HG03571 (cell line): ENCODE data around the gene KRT13.

Source experiments
- ATAC-seq: cut with Tn5 transposase; IDR thresholded peaks from one replicate; pipeline ENCODE4 v1.9.1; 2021; ENCODE audit not compliant: unreplicated experiment

The KRT13 gene

DNA sequence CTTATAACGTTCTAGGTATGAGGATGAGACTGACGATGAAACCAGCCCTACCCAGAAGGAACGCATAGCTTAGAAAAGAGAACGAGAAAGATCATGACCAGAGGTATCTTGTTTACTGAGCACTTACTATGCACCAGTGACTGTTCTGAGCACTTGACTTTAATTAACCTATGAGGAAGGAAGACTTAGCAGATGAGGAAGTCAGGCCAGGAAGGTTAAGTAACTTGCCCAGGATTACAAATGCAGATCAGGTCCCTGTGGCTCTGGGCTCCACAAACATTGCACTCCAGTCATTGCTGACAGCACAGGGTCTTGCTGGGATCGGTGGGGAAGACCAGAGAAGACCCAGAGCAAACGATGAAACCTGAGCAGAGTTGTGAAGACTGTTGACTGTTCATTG lies 7.1 kb downstream of the KRT13 start:
- no peak for ATAC-seq

DNA sequence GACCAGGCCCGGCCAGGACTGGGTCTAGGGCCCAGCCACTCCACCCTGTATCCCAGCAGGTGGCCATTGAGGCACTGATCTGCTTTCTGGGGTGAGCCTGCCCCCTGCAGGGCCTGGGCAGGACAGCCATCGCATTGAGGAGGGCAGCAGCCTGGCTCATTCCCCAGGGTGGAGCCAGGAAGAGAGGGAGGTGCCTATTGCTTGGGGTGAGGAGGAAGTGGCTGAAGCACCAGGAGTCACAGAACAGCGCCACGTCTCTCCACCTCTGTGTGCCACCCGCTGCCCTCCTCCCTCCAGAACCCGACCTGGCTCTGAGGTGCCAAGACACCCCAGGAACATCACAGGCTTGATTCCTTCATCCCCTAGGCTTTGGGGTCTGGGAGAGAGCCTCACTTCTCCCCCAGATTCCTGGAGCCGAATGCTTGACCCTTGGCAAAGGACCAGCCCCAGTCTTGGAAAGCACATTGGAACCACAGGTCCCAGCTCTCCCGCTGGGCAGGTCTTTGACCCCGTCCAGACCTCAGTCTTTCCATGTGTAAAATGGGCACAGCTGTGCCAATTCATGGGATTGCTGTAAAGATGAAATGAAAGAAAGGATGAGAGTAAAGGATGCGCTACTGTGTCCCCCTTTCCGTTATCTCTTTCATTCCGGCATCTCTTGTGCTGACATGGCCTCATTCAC lies 8.5 kb downstream of the KRT13 start:
- ATAC-seq, result peak; percentile 51

DNA sequence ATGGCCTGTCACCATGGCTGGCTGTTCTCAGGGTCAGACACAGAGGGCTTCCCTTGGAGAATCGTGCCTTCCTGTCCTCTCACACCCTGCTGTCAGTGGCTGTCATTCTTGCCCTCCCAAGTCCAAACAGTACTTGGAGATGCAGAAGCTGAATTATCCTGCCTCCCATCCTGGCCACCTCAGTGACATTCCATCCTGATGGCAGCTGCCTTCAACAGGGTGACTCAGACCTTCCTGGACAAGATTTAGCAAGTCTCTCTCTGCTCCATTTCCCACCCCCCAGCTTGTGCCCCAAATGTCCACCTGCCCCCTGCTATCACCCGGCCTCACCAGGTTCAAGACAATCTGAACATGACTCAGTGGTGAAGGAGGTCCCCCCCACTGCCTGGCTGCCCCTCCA lies 10.9 kb downstream of the KRT13 start:
- no peak for ATAC-seq

DNA sequence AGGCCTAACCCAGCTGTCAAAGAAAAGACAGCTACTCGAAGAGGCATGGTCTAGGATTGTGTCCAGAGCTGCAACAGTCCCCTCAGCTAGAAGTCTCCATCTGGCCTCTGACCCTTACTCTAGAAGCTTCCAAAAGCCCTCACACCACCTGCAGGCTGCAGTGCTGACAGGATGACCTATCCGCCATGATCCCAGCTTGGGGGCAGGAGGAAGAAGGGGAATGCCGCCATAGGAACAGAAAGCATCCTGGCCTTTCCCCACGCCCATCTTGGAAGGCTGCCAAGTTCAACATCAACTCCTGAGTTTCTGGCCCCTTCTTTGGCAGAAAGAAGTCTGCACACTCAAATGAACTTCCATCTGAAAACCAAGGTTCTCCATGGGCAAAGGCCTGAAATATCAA lies 12.6 kb downstream of the KRT13 start:
- ATAC-seq, result no peak

DNA sequence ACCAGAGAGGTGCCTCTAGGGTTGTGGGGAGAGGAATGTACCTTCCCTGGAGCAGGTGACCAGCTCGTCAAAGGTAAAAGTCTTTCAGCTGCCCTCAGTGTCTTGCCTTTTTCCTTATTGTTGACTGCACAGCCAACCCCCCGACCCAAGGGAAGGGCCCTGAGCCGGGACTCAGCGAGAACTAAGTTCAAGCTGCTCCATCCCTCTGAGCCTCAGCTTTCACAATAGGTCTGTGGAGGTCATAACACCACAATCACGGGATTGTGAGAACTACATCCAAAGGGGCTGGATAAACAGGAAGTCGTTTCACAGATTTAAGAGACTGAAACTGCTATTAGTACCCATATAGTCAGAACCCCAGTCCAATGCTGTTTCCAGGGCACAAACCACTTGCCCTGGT lies 13.1 kb downstream of the KRT13 start:
- no peak for ATAC-seq

DNA sequence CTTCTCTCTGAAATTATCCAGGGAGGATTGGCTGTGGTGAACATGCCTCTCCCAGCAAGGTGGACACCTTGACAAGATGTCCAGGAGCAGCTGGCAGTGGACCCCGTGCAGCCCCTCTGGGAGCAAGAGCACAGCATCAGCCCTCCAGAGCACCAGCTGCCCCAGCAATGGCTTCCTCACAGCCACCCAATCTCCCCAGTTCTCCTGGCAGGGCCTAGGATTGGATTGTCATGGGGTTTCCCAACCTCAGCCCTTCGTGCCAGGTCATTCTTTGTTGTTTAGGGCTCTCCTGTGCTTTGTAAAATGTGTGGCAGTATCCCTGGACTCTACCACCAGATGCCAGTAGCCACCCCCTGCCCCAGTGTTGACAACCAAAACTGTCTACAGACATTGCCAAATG lies 13.9 kb downstream of the KRT13 start:
- no peak for ATAC-seq

DNA sequence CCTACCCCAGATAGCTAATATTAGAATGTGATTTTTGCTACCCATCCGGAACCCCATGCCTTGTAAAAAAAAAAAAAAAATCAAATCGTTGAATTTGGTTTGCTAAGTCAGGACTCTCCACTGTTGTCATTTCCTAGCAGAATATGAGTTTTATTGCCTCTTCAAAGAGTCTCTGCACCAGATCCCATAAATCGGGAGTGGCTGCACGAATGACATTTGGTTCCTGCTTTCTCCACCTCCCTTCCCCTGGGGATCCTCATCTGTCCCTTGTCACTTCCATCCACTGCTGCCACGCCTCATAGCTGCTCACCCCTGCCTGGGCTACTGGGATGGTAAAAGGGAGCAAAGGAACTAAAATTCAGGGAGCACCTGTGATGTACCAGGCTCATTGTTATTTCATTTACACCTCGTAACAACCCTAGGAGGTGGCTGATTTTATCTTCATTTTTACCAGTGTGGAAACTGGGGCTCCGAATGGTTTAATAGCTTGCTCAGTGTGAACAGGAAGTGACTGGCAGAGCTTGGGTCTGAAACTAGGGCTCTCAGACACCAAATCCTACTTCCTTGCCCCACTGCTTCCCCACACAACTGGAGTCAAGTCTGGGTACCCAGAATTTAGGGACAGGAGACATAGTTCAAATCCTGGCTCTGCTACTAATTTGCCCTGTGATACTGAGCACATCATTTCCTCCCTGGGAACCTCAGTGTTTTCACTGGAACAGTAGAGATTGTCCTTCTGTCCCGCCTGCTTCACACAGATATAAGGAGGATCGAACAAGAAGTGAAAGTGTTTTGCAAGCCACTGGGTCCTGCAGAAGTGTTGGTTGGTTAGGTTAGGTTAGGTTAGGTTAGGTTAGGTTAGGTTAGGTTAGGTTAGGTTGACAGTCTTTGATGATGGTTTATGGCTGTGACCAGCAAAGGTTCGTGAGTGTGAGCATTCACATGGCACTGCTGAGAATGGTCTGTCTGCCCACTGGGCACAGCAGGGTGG lies 15.1 kb downstream of the KRT13 start:
- ATAC-seq, result no peak

DNA sequence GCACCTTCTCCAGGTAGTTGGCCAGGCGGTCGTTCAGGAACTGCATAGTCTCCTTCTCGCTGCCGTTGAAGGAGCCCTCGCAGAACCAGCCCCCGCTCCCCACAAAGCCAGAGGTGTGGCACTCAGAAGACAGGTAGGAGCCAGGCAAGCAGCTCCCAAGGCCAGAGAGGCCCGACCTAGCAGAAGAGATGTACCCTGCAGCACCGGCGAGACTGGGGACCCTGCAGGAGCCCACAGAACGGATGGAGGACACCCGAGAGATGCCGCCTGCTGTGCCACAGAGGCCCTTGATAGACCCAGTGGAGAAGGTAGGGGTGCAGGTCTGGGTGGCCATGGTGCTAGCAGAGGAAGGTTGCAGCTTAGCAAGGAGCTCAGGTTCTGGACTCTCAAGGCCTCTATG lies 15.9 kb downstream of the KRT13 start, which contains the start of gene KRT36:
KRT36 (minus strand) TSS at position 380 of the 400 bp plus-strand sequence; CDS start at position 334, 46 bp downstream.
- ATAC-seq, result no peak

DNA sequence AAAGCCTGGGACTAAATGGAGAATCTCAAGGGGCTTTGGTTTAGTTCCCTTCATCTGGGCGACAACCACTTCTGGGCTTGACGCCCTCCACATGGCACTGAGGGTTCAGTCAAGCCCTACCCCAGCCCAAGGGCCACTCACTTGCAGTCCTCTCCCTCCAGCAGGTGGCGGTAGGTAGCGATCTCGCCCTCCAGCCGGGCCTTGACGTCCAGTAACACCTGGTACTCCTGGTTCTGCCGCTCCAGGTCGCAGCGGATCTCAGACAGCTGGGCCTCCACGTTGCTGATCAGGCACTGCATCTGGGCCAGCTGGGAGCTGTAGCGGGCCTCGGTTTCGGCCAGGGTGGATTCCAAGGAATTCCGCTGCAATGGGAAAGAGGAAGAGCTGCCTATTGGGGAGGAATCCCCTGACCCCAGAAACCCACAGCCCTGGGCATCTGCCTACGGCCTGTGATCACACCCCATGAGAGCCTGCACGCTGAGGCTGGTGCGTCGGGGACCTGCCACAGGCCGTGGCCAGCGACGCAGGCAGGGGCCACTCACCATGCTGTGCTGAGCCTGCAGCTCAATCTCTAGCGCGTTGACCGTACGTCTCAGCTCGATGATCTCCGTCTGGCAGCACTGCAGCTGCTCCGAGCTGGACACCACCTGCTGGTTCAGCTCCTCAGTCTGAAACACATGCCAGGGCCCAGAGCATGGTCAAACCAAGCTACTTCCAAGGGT lies 18.4 kb downstream of the KRT13 start:
- ATAC-seq, result no peak

DNA sequence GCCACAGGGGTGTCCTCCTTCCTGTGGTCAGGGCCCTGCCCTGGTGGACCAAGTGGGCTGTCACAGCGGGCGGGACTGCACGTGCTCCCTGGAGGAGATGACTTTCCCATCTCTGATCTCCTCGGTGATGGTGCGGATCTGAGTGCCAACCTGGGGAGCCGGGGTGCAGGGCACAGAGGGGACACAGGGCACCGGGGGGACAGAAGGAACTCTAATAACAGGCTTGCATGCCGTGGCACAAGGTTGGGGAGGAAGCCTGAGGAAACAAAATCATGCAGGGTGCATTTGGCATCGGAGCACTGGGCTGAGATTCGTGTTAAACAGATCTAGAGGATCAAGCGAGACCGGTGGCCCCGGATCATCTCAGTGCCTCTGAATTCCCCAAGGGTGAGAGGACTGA lies 19.1 kb downstream of the KRT13 start:
- ATAC-seq, result no peak

DNA sequence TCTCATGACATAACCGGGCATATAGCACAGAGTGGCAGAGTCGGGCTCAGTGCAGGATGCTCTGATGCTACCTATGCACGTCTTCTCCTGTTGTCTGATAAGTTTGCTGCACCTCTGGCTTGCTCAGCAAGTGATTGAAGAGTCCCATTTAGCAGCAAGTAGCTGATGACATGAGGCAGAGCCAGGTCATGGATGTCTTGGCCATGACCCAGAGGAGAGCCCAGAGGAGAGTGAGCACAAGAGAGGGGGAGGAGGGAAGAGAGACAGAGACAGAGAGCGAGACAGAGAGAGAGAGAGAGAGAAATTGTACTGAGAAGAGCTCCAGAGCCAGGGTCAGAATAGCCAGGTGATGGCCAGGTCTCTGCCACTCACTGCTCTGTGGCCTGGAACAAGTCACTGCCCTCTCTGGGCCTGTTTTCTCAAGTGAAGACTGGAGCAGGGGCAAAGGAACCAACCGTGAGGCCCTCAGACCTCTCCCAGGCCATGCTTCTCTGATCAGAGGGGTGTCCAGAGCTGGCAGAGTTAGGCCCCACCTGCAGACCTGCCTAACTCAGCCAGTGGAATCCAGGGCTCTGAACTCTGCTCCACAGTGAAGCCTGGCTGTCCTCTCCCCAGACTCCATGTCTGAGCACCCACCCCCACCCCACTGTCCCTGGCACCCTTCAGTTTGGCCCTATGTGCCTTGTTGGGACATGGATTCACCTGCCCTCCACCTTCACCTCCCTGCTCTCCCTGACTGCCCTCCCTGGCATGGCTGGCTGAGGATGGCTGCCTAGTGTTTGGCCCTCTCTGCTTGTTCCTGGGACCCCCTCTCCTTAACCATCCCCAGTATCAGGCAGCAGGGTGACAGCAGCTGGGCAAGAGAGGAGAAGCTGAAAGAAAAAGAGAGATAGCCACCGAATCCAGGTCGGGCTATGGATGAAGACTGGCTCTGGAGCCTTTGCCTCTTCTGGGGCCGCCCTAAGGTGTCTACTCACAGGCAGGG lies 20.2 kb downstream of the KRT13 start:
- no peak for ATAC-seq

DNA sequence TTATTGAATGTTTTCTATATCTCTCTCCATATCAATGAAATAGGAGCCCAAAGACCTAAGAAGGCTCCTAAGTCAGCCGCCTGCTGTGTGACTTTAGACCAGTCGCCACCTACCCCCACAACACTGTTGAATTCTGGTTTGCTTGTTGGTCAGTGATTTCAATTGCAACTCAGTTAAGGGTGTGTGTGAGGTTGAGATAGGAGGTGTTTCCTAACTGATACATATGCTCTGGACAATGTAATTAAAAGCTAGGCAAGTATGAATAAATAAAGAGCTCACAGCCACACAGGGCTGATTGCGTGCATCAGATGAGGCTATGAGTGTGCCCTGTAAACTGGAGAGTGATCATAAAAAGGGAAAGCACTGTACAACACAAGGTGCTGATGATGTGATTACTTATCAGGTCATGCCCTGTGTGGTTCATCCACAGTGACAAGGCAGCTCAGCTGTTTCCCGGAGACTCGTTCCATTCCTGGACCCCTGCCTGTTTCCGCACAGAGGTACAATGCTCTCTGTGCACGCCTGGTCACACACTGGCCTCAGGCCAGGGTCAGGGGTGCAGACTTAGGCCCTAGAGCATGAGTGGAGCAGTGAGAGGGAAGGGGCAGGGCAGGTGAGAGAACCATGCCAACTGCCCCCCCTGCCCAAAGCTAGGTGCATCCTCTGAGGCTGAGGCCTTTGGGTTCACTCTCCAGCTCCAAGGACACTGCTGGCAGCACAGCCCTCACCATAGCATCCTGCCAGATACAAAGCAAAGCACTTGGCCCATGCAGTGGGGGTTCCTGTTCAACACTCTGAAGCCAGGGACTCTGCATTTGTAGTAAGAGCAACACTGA lies 21.2 kb downstream of the KRT13 start:
- ATAC-seq, result no peak

DNA sequence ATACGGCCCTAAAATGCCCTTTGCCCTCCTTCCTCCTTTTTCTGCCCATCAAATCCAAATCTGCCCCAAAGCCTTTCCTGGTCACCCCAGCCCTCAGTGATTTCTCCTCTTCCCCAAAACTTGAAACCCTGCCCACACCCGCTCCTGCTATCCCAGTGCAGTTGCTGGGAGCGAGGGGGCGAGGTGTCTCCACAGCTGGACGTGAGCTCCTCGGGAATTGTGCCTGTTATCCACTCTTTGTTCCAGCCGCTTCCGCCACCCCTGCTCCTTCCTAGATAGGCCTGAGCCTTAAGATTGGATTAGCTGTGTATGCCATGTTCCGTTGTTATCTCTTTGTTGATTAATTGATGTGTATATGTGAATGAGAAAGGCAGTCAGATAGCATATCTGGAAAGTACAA lies 21.9 kb downstream of the KRT13 start:
- ATAC-seq, result no peak

DNA sequence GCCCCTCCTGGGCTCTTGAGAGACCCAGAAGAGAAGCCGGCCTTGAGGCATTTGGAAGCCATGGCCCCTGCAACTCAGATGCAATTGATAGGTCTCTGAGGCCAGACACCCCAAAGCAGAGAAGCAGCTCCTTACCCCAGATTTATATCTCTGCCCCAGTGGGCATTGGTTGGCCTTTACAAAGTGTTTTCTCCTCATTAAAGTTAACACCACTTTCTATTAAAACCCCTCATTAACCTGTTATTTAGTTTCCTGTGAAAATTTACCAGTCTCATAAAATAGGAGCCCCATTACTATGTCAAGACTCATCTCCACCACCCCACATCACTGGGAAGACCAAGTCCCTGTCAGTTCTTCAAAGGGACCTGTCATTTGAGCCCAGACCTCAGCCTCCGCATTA lies 24.4 kb downstream of the KRT13 start, which contains the start of gene KRT35:
KRT35 (minus strand) TSS at position 116 of the 400 bp plus-strand sequence; CDS start at position 62, 54 bp downstream.
- ATAC-seq, result no peak

DNA sequence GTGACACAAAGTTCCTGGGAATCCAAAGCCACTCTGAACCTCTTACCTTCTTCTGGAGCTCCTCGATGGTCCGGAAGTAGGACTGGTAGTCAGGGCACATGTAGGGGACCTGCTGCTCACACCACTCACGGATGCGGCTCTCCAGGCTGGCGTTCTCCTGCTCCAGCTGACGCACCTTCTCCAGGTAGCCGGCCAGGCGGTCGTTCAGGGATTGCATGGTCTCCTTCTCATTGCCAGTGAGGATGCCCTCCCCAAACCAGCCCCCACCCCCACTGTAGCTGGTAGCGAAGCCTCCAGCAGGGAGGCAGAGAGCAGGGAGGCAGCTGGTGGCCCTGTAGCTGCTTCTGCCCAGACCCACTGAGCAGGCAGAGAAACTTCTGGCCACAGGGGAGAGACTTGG lies 24.8 kb downstream of the KRT13 start:
- no peak for ATAC-seq

DNA sequence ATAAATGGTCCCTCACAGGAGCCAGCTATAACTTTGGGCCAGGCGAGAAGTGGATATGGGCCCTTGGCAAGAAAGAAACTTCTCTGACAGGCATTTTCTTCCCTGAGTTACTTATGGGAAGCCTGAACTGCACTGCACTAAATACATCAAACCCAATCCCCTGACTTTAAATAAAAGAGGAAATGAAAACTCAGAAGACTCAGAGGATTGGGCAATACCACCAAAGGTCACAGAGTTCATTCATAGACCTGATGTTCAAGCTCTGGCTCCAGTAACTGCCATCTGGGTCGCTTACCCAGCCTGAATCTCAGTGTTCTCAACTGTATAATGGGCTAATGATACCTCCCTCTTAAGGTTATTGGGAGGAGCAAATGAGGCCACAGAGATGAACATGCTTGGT lies 25.3 kb downstream of the KRT13 start:
- no peak for ATAC-seq

DNA sequence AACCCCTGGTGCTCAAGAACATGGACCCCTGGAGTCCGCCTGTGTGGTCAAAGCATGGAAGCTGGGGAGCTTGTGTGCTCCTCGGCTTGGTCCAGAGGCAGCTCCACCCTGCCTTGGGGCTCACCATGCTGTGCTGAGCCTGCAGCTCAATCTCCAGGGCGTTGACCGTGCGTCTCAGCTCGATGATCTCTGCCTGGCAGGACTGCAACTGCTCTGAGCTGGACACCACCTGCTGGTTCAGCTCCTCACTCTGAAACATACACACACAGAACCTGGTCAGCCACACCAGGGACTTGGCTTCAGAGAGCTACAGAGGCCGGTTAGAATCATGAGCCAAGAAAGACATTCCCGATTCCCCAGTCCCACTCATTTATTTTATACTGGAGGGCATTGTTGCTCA lies 27.2 kb downstream of the KRT13 start:
- ATAC-seq, result no peak

DNA sequence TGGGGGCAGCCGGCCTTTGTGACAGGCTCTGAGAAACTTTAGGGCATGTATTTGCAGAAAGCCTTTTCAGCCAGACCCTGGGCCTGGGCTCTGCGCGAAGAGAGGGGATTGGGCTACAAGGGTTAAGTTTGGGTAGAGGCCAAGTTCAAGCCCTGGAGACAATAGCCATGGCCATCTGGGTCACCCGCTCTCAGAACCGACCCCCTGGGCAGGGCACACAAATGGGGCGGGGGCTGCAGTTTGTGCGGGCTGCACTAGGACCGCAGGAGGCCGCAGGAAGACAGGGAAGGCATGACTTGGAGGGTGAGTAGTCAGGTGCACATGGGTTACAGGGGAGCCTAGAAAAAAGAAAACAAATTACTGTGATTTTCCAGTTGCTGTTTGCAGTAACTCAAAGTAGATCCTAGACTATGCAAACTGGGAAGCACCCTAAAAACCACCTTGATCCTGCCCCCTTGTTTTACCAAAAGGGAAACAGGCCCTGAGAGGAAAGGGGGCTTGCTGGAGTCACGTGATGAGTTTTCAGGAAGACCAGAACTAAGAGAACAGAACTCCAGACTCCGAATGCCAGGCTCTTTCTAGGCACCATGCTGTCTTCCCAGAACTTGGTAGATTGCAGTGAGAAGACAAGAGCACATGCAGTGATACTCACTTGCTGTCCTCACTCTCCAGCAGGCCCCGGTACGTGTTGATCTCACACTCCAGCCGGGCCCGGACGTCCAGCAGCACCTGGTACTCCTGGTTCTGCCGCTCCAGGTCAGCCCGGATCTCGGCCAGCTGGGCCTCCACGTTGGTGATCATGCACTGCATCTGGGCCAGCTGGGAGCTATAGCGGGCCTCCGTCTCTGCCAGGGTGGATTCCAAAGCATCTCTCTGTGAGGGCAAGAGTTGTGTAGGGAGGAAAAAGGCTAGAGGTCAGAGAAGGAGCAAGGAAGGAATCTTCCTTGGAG lies 28.3 kb downstream of the KRT13 start:
- ATAC-seq, result no peak
